Measurements from ENCODE around the gene BCAP31.

- TF ChIP-seq CTCF (CRISPR knock-in tag; IDR thresholded peaks at IDR 0.05) (no peak), CSRNP2 (CRISPR knock-in tag; conservative IDR thresholded peaks at IDR 0.05; ENCODE audit: low read depth) (no peak), RAD21 (CRISPR knock-in tag; IDR thresholded peaks at IDR 0.05) (no peak)
Observed at GRCh38 chrX:153731845-153732215, 7.6 kb upstream of the BCAP31 start.

Measured in HepG2 (cell line).